ENCODE measurements around the gene DCK. TPM values are rescaled to one million over a fixed set of nuclear protein-coding genes. Genes with fewer than 3 reads are reported as not detected.
A peak's percentile ranks its signal among the peaks of the same experiment; 100 is the strongest.

DCK gene
- total and polyA plus RNA-seq, 2 of the 4 experiments (the other 2 are of a cell fraction): 7.0 to 8.9 TPM

DNA sequence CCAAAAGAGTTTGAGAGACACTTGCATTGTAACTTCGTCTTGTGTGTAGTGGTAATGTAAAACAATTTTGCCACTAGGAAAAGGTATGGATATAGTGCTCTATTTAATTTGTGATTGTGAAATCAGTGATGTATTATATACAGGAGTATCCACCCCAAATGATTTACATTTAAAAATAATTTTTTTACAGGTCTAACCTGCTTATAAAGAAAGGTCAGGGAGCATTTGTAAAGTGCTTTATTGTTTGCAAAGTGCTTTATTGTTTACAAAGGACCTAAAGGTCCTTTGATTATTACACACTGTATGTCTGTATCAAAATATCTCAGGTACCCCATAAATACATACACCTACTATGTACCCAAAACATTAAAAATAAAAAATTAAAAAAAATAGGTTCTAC lies 70.3 kb downstream of the DCK start:
- H4K8ac ChIP-seq (ENCODE audit: low read depth in 2 of 2, low read length in 2 of 2): no peak overlapping the region
- TF ChIP-seq RCOR1 (IDR thresholded peaks at IDR 0.05; ENCODE audit: insufficient replicate concordance, low read length) (no peak), CEBPB (IDR thresholded peaks at IDR 0.05; ENCODE audit: low read depth, low read length) (0 out of 2 replicates have a peak, but pooled peaks have one; percentile 29)
- ChIA-PET POLR2A (ENCODE audit: unreplicated experiment) (no interaction called here), CTCF (interaction anchor here (0.6 kb wide), 1 partner anchor 12 kb away, joined by 3 read pairs; no protein-coding TSS in a partner anchor)
- no peak overlapping the region for H3K23ac ChIP-seq (ENCODE audit: low read depth, low read length)
- H2BK5ac ChIP-seq (ENCODE audit: low read depth, low read length, poor library complexity, severe bottlenecking): no peak overlapping the region
- H3K18ac ChIP-seq (ENCODE audit: low read depth, low read length): no peak overlapping the region
- H2AK5ac ChIP-seq (ENCODE audit: low read depth, low read length): no peak overlapping the region
- DNase-seq: no peak
- no peaks in the 10 kb centered on the region for H3K36me3 ChIP-seq (ENCODE audit: control insufficient read depth, insufficient read depth, low read length)
- H2BK120ac ChIP-seq (ENCODE audit: low read depth, low read length): no peak overlapping the region
- H3K4ac ChIP-seq (ENCODE audit: low read depth, low read length): no peak overlapping the region
- H4K5ac ChIP-seq (ENCODE audit: low read depth, low read length): no peak overlapping the region
- no peak overlapping the region for H3K4me3 ChIP-seq (ENCODE audit: insufficient read depth, low read depth, low read length)
- H3K9me1 ChIP-seq (ENCODE audit: insufficient read depth, low read length): no peaks in the 10 kb centered on the region
- H3K27me3 ChIP-seq (ENCODE audit: control insufficient read depth, insufficient read depth, low read length): no peaks in the 10 kb centered on the region
- no peaks in the 10 kb centered on the region for H3K9me3 ChIP-seq (ENCODE audit: control insufficient read depth, insufficient read depth, low read length)
- in situ Hi-C loops (cut with MboI; ENCODE audit: low sequenced_read_pairs) (no loop called here), dilution Hi-C loops (cut with HindIII; ENCODE audit: low sequenced_read_pairs, unreplicated experiment) (no loop called here), intact Hi-C loops (cut with micrococcal nuclease) (no loop called here)
- H3K27ac ChIP-seq (ENCODE audit: insufficient read depth, low read length): no peak overlapping the region
- H3K4me2 ChIP-seq (ENCODE audit: low read depth, low read length): no peak overlapping the region
- no TSS peak for BruUV-seq (replicated peaks)
- H2BK20ac ChIP-seq (ENCODE audit: low read depth, low read length): no peak overlapping the region
- no peak overlapping the region for H2BK15ac ChIP-seq (ENCODE audit: low read depth, low read length)
- H2AFZ ChIP-seq (replicated peaks; ENCODE audit: low read length, poor library complexity): no peak overlapping the region
- WGBS, 2 experiments (ENCODE audit: extremely low coverage in 2 of 2, insufficient read length in 1 of 2): no CpG with 5 or more reads among the region's 1 CpG
- H3K79me1 ChIP-seq (ENCODE audit: low read depth in 1 of 2, low read length in 2 of 2): no peaks in the 10 kb centered on the region
- ATAC-seq (ENCODE audit: low read depth): no peak
- no peak overlapping the region for H4K91ac ChIP-seq (ENCODE audit: insufficient read depth, low read depth, low read length)
- H3K14ac ChIP-seq (replicated peaks; ENCODE audit: low read depth, low read length): no peak overlapping the region
- H3K9ac ChIP-seq (ENCODE audit: low read depth, low read length): no peak overlapping the region
- no peak overlapping the region for H3K56ac ChIP-seq (ENCODE audit: extremely low read depth, insufficient read depth, low read length)
- H4K20me1 ChIP-seq (ENCODE audit: insufficient read depth, low read length): no peaks in the 10 kb centered on the region
- no peak overlapping the region for H2AK9ac ChIP-seq (replicated peaks; ENCODE audit: low read depth, low read length, poor library complexity)
- H3K4me1 ChIP-seq (ENCODE audit: control insufficient read depth, insufficient read depth, low read length): no peaks in the 10 kb centered on the region
